ENCODE results near the gene C4B.
"Not testable (repeated sequence)": the region's sequence is repeated elsewhere in the genome, so short reads cannot be mapped to it uniquely, and the experiment has no call there.

DNA sequence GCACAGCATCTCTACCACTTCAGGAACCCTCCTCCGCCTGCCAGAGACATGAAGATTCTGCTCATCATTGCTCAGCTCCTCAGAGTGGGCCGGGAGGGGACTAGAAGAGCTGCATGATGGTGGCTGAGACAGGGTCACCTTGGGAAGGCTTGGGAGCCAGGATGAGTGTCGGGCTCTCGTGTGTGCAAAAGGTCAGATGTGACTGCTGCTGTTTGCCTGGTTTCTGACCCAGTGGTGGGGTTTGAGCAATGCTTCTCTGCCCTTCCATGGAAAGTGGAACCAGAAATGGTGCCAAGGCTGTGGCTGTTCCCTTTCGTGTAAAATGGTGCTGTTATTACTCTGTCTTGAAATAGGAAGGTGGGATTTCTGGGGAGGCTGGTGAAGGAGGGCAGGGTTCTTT is 33.6 kb upstream of the C4B start:
- TF ChIP-seq, protein P1, sequence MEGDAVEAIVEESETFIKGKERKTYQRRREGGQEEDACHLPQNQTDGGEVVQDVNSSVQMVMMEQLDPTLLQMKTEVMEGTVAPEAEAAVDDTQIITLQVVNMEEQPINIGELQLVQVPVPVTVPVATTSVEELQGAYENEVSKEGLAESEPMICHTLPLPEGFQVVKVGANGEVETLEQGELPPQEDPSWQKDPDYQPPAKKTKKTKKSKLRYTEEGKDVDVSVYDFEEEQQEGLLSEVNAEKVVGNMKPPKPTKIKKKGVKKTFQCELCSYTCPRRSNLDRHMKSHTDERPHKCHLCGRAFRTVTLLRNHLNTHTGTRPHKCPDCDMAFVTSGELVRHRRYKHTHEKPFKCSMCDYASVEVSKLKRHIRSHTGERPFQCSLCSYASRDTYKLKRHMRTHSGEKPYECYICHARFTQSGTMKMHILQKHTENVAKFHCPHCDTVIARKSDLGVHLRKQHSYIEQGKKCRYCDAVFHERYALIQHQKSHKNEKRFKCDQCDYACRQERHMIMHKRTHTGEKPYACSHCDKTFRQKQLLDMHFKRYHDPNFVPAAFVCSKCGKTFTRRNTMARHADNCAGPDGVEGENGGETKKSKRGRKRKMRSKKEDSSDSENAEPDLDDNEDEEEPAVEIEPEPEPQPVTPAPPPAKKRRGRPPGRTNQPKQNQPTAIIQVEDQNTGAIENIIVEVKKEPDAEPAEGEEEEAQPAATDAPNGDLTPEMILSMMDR (IDR thresholded peaks at IDR 0.05): not testable (repeated sequence)
- TF ChIP-seq EP300, POLR2A (IDR thresholded peaks at IDR 0.05): not testable (repeated sequence)
